GM12878 (cell line): Measurements from ENCODE around the gene MOK. TPM values are rescaled to one million over a fixed set of nuclear protein-coding genes. Genes with fewer than 3 reads are reported as not detected.
"Not testable (repeated sequence)": the region's sequence is repeated elsewhere in the genome, so short reads cannot be mapped to it uniquely, and the experiment has no call there.

Experiments used
- ATAC-seq: fragments of 200-7000 bp; cut with Tn5 transposase; 3 replicates; pipeline ENCODE4 v1.9.1; 2020; ENCODE audit warnings: mild to moderate bottlenecking, moderate library complexity
- BruUV-seq: library from RNA; stranded (reverse); fragments of 400-500 nt; replicated peaks from 2 replicates; lab custom pipeline; 2021; lab: Mats Ljungman, UMichigan
- CTCF ChIA-PET: fragments of 300-600 bp; sonication (Branson Sonifier 250); formaldehyde crosslinking; extraction: SDS; loops from one replicate; lab custom pipeline; 2021; ENCODE audit warnings: inconsistent platforms; lab: Yijun Ruan, JAX
- POLR2A ChIA-PET: fragments of 350-600 bp; formaldehyde crosslinking; extraction: SDS; loops from one replicate; lab custom pipeline; 2021; ENCODE audit warnings: inconsistent platforms; lab: Charles Lee
- RAD21 ChIA-PET: fragments of 300-600 bp; sonication (Branson Sonifier 250); formaldehyde crosslinking; loops from one replicate; lab custom pipeline; 2023; ENCODE audit warnings: antibody characterized with exemption; ENCODE audit not compliant: unreplicated experiment; lab: Charles Lee
- SMC1A ChIA-PET: fragments of 300-600 bp; sonication (Branson Sonifier 250); formaldehyde crosslinking; loops from one replicate; lab custom pipeline; 2023; ENCODE audit not compliant: unreplicated experiment, uncharacterized antibody; lab: Charles Lee
- DNase-seq: peaks from one replicate; pipeline ENCODE4 v3.0.0-alpha.2; 2011; ENCODE audit warnings: low read depth, low spot score
- FAIRE-seq: peaks from 3 replicates; lab custom pipeline; 2011; peaks lifted over from hg19 to GRCh38; lab: Jason Lieb, UNC
- H2AFZ ChIP-seq: 2 replicates; pipeline ENCODE4 v1.6.0; 2011; ENCODE audit warnings: low read depth, low read length, control low read depth; ENCODE audit not compliant: control insufficient read depth
- H3K27ac ChIP-seq: 2 replicates; pipeline ENCODE4 v1.5.1; 2011; ENCODE audit warnings: control low read depth; ENCODE audit not compliant: control insufficient read depth, insufficient read depth
- H3K27me3 ChIP-seq, 2 experiments: replicated peaks in 1 of 2; 2 replicates each; pipeline versions ENCODE4 v1.6.0 to v1.6.1; 2011; ENCODE audit warnings: low read length in 1 of 2; ENCODE audit not compliant: control insufficient read depth in 2 of 2, insufficient read depth in 2 of 2
- H3K36me3 ChIP-seq, 2 experiments: 2 replicates each; pipeline ENCODE4 v1.5.1; 2011; ENCODE audit warnings: low read length in 1 of 2; ENCODE audit not compliant: control insufficient read depth in 2 of 2, insufficient read depth in 2 of 2
- H3K4me1 ChIP-seq: 2 replicates; pipeline ENCODE4 v1.6.1; 2011; ENCODE audit warnings: mild to moderate bottlenecking, low read length, moderate library complexity, mixed read lengths; ENCODE audit not compliant: control insufficient read depth, insufficient read depth
- H3K4me2 ChIP-seq: 2 replicates; pipeline ENCODE4 v1.6.0; 2011; ENCODE audit warnings: control low read depth; ENCODE audit not compliant: control insufficient read depth, insufficient read depth
- H3K4me3 ChIP-seq: fragments of 200-600 bp; sonication (generic); 2 replicates; pipeline ENCODE4 v1.5.1; 2016
- H3K79me2 ChIP-seq: 2 replicates; pipeline ENCODE4 v1.6.0; 2011; ENCODE audit warnings: low read length; ENCODE audit not compliant: control insufficient read depth, insufficient read depth
- H3K9ac ChIP-seq: 2 replicates; pipeline ENCODE4 v1.8.0; 2011; ENCODE audit warnings: low read length, control low read depth, mixed read lengths; ENCODE audit not compliant: control insufficient read depth, insufficient read depth
- H3K9me3 ChIP-seq: replicated peaks from 3 replicates; pipeline ENCODE4 v1.5.1; 2011; ENCODE audit warnings: mild to moderate bottlenecking, low read length; ENCODE audit not compliant: control insufficient read depth, insufficient read depth
- H4K20me1 ChIP-seq: 2 replicates; pipeline ENCODE4 v1.6.0; 2011; ENCODE audit not compliant: control insufficient read depth, insufficient read depth
- ASH2L ChIP-seq: fragments of 300-600, 200-600 bp; sonication (generic); IDR thresholded peaks from 2 replicates; pipeline ENCODE4 v1.6.1; 2017; ENCODE audit warnings: low read depth, mild to moderate bottlenecking, borderline replicate concordance
- CBX3 ChIP-seq: fragments of 200-600 bp; sonication (generic); IDR thresholded peaks from 2 replicates; pipeline ENCODE4 v1.6.1; 2016; ENCODE audit warnings: low read depth, borderline replicate concordance
- HDAC2 ChIP-seq: fragments of 200-600 bp; sonication (generic); IDR thresholded peaks from 2 replicates; pipeline ENCODE4 v1.6.1; 2017
- JUND ChIP-seq: IDR thresholded peaks from 2 replicates; pipeline ENCODE4 v1.6.1; 2012; ENCODE audit warnings: low read depth, mild to moderate bottlenecking, low read length, improper control_type of control experiment, moderate library complexity
- KDM1A ChIP-seq: fragments of 200-600 bp; sonication (generic); IDR thresholded peaks from 2 replicates; pipeline ENCODE4 v1.6.1; 2016; ENCODE audit warnings: borderline replicate concordance
- NFYB ChIP-seq: IDR thresholded peaks from 2 replicates; pipeline ENCODE4 v1.6.1; 2011; ENCODE audit warnings: low read depth, mild to moderate bottlenecking, low read length, improper control_type of control experiment, moderate library complexity; ENCODE audit not compliant: insufficient read depth
- RUNX3 ChIP-seq: IDR thresholded peaks from 2 replicates; pipeline ENCODE4 v1.6.1; 2012; ENCODE audit warnings: low read length, inconsistent platforms
- SMARCA5 ChIP-seq: fragments of 450-650 bp; IDR thresholded peaks from 2 replicates; pipeline ENCODE4 v1.6.1; 2017; ENCODE audit warnings: mild to moderate bottlenecking
- SREBF1 ChIP-seq: IDR thresholded peaks from 2 replicates; pipeline ENCODE4 v1.6.1; 2012; ENCODE audit warnings: mild to moderate bottlenecking, low read length
- STAT1 ChIP-seq: fragments of 450-650 bp; conservative IDR thresholded peaks from 2 replicates; pipeline ENCODE4 v1.6.1; 2014; ENCODE audit warnings: antibody characterized with exemption, mild to moderate bottlenecking
- ZBED1 ChIP-seq: IDR thresholded peaks from 2 replicates; pipeline ENCODE4 v1.6.1; 2016; ENCODE audit warnings: borderline replicate concordance
- ZNF592 ChIP-seq: fragments of 450-650 bp; IDR thresholded peaks from 2 replicates; pipeline ENCODE4 v1.6.1; 2017; ENCODE audit warnings: mild to moderate bottlenecking, moderate library complexity
- WGBS: methylation state at CpG from one replicate; pipeline ENCODE4 v1.1.6; 2016; ENCODE audit warnings: low lambda C conversion rate; ENCODE audit not compliant: insufficient replicate concordance, insufficient coverage; ENCODE audit errors: missing lambda C conversion rate; 5-methylcytosine and 5-hydroxymethylcytosine counted together
- in situ Hi-C: fragments of 300-500 bp; cut with MboI; formaldehyde crosslinking; loops from 9 replicates; pipeline ENCODE4 v1.14.3; 2018; ENCODE audit warnings: mixed read lengths
- intact Hi-C: fragments of 100-400 bp; cut with micrococcal nuclease; formaldehyde crosslinking; loops from one replicate; pipeline ENCODE4 v1.14.2; 2022; ENCODE audit not compliant: unreplicated experiment
- polyA plus RNA-seq, 11 experiments: library from polyadenylated mRNA; depleted of rRNA in 4 of 11; unstranded in 6 of 11; stranded (reverse) in 5 of 11; fragments of >200 nt; fragmentation: Nextera tagmentation in 4 of 11; fragmentation: Illumina TruSeq in 1 of 11; extraction: Ambion mirVana in 4 of 11; extraction: Trizol in 1 of 11; gene quantifications; 1 replicate in 1 of 11; 2 replicates in 10 of 11; pipeline versions ENCODE4 v1.2.1 to v1.2.3, GENCODE V29; 2011 to 2016; ENCODE audit warnings: inconsistent platforms in 2 of 11, missing spikeins in 2 of 11, low read depth in 1 of 11
- total RNA-seq, 4 experiments: library from RNA; depleted of rRNA in 3 of 4; stranded (reverse); fragments of >200 nt in 3 of 4; fragmentation: Illumina TruSeq in 1 of 4; extraction: Trizol in 1 of 4; gene quantifications; 2 replicates each; pipeline versions ENCODE4 v1.2.1 to v1.2.3, GENCODE V29; 2013 to 2021

Gene MOK
- total and polyA plus RNA-seq, 10 of the 15 experiments (the other 5 are each of a cell fraction or from before 2014, with no cell fraction given), result 0.10 to 3.0 (median 1.4) TPM

GRCh38 chr14:102298303-102299070 is 6.5 kb downstream of the MOK start:
- ATAC-seq, in situ Hi-C loops, H3K36me3 ChIP-seq, DNase-seq, H3K79me2 ChIP-seq, H3K9ac ChIP-seq, H3K9me3 ChIP-seq, H3K4me3 ChIP-seq, FAIRE-seq, H3K27me3 ChIP-seq, H4K20me1 ChIP-seq, BruUV-seq, H2AFZ ChIP-seq, H3K27ac ChIP-seq, H3K4me2 ChIP-seq, intact Hi-C loops, H3K4me1 ChIP-seq, POLR2A ChIA-PET: not testable (repeated sequence)
- WGBS, result 64% methylated on average over 12 of the region's 12 CpGs
- TF ChIP-seq NFYB, result peak; percentile 63; the same call in 1 of the 2 replicates
- RAD21 ChIA-PET, result interaction anchor here (0.6 kb wide), 1 partner anchor 15 kb away, joined by 3 read pairs; no protein-coding TSS in a partner anchor
- CTCF ChIA-PET, result interaction anchor here (1.1 kb wide), 1 partner anchor 16 kb away, joined by 4 read pairs; no protein-coding TSS in a partner anchor
- SMC1A ChIA-PET, result interaction anchor here (0.6 kb wide), 1 partner anchor 10 kb away, joined by 3 read pairs; no protein-coding TSS in a partner anchor

- Histone ChIP-seq H4K20me1 (no peaks in the 10 kb centered on the region), H3K36me3 (no peaks in the 10 kb centered on the region), H3K27me3 (no peaks in the 10 kb centered on the region), H3K27ac (no peak overlapping the region), H3K4me2 (no peak overlapping the region), H3K4me3 (no peak overlapping the region), H3K9ac (no peak overlapping the region), H3K9me3 (no peaks in the 10 kb centered on the region; the same call in 2 of the 3 replicates), H3K79me2 (no peaks in the 10 kb centered on the region), H3K4me1 (no peaks in the 10 kb centered on the region), H2AFZ (no peak overlapping the region)
- CTCF ChIA-PET, result interaction anchor here (1.1 kb wide), 1 partner anchor 16 kb away, joined by 4 read pairs; no protein-coding TSS in a partner anchor
- DNase-seq (no peak), ATAC-seq (no peak), FAIRE-seq (no peak)
- intact Hi-C loops, result no loop called here
- BruUV-seq, result no TSS peak
- in situ Hi-C loops, result no loop called here
- SMC1A ChIA-PET, result interaction anchor here (0.6 kb wide), 1 partner anchor 11 kb away, joined by 3 read pairs; no protein-coding TSS in a partner anchor
- RAD21 ChIA-PET, result no interaction called here
- POLR2A ChIA-PET, result no interaction called here
- 69% methylated on average over 29 of the region's 33 CpGs for WGBS
- no peak for TF ChIP-seq ZNF592
- TF ChIP-seq ASH2L, result no peak
- no peak for TF ChIP-seq ZBED1
- TF ChIP-seq RUNX3, result no peak
- TF ChIP-seq STAT1, result no peak
- TF ChIP-seq KDM1A, result no peak
- TF ChIP-seq CBX3, result no peak
- TF ChIP-seq HDAC2, result no peak
- TF ChIP-seq SMARCA5, result no peak
- no peak for TF ChIP-seq JUND
- no peak for TF ChIP-seq SREBF1
These were observed 7.4 kb downstream of the MOK start for GRCh38 chr14:102297436-102298170.
